Stimulated activated naive CD8-positive, alpha-beta T cell treated with anti-CD3 and anti-CD28 coated beads, Interleukin-15, Interleukin-2, amounts not matched to agents 100 ng/mL and 50 ng/mL, for 24 hours (primary cell): Measurements from ENCODE around the gene PHRF1.

Experiments
- H3K27ac Mint-ChIP-seq: one replicate; pipeline ENCODE4 v1.8.0; 2021; ENCODE audit warnings: mild to moderate bottlenecking, mixed read lengths
- H3K27me3 Mint-ChIP-seq: one replicate; pipeline ENCODE4 v1.8.0; 2021; ENCODE audit warnings: mixed read lengths
- H3K36me3 Mint-ChIP-seq: one replicate; pipeline ENCODE4 v1.8.0; 2021; ENCODE audit warnings: low read depth, mixed read lengths
- H3K4me1 Mint-ChIP-seq: one replicate; pipeline ENCODE4 v1.8.0; 2021; ENCODE audit warnings: low read depth, mixed read lengths
- H3K4me3 Mint-ChIP-seq: one replicate; pipeline ENCODE4 v1.8.0; 2021; ENCODE audit warnings: mild to moderate bottlenecking, mixed read lengths
- H3K9me3 Mint-ChIP-seq: one replicate; pipeline ENCODE4 v1.8.0; 2021; ENCODE audit warnings: mixed read lengths

Gene PHRF1

DNA sequence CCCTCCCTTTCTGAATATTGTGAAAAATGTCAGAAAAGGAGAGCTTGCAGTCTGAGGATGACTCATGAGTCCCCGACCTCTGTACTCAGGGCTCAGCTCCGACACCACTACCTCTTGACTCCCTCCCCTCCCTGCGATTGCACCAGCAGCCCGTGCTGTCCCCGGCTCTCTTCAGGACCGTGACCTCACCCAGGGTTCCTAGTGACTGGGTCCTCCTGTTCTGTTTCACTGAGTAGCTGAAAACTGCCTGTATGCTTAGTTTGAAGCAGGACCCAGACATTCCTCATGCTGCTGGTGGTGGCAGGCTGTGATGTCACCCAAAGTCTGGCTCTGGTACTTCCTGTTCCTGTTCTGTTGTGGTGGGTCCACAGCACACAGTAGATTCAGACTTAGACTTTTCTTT lies 11.7 kb downstream of the PHRF1 start:
- H3K9me3 Mint-ChIP-seq, result no peaks in the 10 kb centered on the region
- H3K27ac Mint-ChIP-seq, result peak overlapping the region; percentile 96
- peaks cover 70% of the 10 kb centered on the region for H3K36me3 Mint-ChIP-seq
- H3K4me3 Mint-ChIP-seq, result peak overlapping the region; percentile 72
- peaks cover 23% of the 10 kb centered on the region for H3K4me1 Mint-ChIP-seq
- no peaks in the 10 kb centered on the region for H3K27me3 Mint-ChIP-seq

DNA sequence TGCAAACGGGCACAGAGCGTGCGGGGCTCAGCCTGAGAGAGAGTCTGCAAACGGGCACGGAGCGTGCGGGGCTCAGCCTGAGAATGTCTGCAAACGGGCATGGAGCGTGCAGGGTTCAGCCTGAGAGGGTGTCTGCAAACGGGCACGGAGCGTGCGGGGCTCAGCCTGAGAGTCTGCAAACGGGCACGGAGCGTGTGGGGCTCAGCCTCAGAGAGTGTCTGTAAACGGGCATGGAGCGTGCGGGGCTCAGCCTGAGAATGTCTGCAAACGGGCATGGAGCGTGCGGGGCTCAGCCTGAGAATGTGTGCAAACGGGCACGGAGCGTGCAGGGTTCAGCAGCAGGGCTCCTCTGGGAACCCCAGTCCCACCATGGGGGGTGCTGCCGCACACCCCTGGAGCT lies 13.5 kb downstream of the PHRF1 start:
- H3K4me3 Mint-ChIP-seq, result no peak overlapping the region
- H3K9me3 Mint-ChIP-seq, result no peaks in the 10 kb centered on the region
- no peak overlapping the region for H3K27ac Mint-ChIP-seq
- peaks cover 73% of the 10 kb centered on the region for H3K36me3 Mint-ChIP-seq
- no peaks in the 10 kb centered on the region for H3K27me3 Mint-ChIP-seq
- H3K4me1 Mint-ChIP-seq, result peaks cover 23% of the 10 kb centered on the region

GRCh38 chr11:590997-591396 lies 14.7 kb downstream of the PHRF1 start:
- H3K9me3 Mint-ChIP-seq, result no peaks in the 10 kb centered on the region
- no peaks in the 10 kb centered on the region for H3K27me3 Mint-ChIP-seq
- H3K27ac Mint-ChIP-seq, result no peak overlapping the region
- peaks cover 23% of the 10 kb centered on the region for H3K4me1 Mint-ChIP-seq
- H3K4me3 Mint-ChIP-seq, result no peak overlapping the region
- H3K36me3 Mint-ChIP-seq, result peaks cover 82% of the 10 kb centered on the region

GRCh38 chr11:592501-592900 lies 16.2 kb downstream of the PHRF1 start:
- Mint-ChIP-seq H3K4me3 (no peak overlapping the region), H3K9me3 (no peaks in the 10 kb centered on the region), H3K27me3 (no peaks in the 10 kb centered on the region), H3K4me1 (peaks cover 15% of the 10 kb centered on the region), H3K36me3 (peaks cover 85% of the 10 kb centered on the region), H3K27ac (peak overlapping the region; percentile 55)

DNA sequence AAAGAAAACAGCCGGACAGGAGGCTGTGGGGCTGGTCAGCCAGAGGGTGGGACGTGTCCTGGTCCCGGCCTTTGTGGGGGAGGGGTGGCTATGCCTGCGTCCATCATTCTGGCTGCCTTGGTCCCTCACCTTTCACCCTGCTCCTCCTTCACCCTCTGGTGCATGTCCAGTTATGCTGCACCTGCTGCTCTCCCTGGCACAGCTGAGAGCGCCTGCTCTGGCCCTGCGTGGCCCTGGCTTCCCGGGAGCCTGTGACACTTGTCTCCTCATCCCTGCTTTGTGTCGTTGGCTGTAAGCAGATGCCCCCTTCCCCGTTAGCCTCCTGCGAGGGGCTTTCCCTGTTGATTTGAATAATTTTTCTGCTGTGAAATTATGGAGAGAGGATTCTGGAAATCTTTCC lies 16.6 kb downstream of the PHRF1 start:
- Mint-ChIP-seq H3K27me3 (no peaks in the 10 kb centered on the region), H3K4me3 (no peak overlapping the region), H3K9me3 (no peaks in the 10 kb centered on the region), H3K27ac (no peak overlapping the region), H3K4me1 (peaks cover 11% of the 10 kb centered on the region), H3K36me3 (peaks cover 81% of the 10 kb centered on the region)

DNA sequence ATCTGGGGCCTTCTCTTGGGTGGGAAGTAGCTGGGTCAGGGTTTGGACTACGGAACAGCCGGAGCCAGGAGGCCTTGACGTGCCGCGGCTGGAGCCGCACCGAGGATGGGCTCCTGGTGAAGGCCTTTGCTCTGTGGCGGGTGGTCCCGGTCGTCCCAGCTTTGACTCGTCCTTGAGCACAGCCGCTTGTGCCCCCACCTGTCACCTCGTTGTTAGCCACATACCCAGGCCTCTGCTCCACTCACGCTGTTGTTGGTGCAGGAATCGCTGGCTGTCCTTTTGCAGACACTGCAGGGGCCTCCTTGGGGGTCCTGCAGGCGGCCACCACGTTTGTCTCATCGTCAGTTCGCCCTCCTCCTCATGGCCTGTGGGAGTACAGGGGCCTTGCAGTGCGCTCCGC lies 17.1 kb downstream of the PHRF1 start:
- Mint-ChIP-seq H3K4me3 (no peak overlapping the region), H3K27ac (no peak overlapping the region), H3K4me1 (peaks cover 6% of the 10 kb centered on the region), H3K27me3 (no peaks in the 10 kb centered on the region), H3K9me3 (no peaks in the 10 kb centered on the region), H3K36me3 (peaks cover 77% of the 10 kb centered on the region)

DNA sequence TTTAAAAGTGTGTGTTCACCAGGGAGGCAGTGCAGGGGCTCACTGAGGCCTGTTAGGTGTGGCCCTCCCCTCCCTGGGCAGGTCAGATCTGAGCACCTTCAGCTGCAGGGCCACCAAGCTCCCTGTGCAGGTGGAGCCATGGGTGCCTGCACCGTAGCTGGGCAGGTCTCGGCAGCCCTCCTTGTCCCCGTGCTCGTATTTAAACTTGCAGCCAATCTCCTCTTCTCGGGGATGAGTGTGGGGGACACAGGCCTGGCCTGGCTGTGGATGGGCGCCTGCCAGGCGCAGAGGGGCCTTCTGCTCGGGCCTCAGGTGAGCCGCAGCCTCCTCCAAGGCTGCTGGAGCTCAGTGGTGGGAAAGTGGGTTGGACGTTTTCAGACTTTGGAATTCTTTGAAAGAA lies 19.1 kb downstream of the PHRF1 start:
- H3K4me3 Mint-ChIP-seq, result no peak overlapping the region
- H3K27me3 Mint-ChIP-seq, result no peaks in the 10 kb centered on the region
- peaks cover 6% of the 10 kb centered on the region for H3K4me1 Mint-ChIP-seq
- H3K27ac Mint-ChIP-seq, result no peak overlapping the region
- no peaks in the 10 kb centered on the region for H3K9me3 Mint-ChIP-seq
- H3K36me3 Mint-ChIP-seq, result peaks cover 63% of the 10 kb centered on the region

DNA sequence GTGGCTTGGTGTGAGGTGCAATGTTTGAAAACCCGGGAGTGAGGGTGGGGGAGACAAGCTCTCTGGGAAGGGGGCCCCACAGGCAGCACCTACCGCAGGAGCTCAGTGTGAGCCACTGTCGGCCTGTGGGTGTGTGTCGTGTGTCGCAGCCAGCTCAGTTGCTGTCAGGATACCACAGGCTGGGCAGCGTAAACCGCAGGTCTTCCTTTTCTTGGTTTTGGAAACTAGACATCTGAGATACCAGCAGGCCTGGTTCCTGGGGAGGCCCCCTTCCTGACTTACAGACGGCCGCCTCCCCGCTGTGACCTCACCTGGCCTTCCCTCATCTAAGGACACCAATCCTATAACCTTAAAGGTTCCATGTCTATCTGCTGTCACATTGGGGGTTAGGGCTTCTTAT lies 20.1 kb downstream of the PHRF1 start:
- peaks cover 56% of the 10 kb centered on the region for H3K36me3 Mint-ChIP-seq

DNA sequence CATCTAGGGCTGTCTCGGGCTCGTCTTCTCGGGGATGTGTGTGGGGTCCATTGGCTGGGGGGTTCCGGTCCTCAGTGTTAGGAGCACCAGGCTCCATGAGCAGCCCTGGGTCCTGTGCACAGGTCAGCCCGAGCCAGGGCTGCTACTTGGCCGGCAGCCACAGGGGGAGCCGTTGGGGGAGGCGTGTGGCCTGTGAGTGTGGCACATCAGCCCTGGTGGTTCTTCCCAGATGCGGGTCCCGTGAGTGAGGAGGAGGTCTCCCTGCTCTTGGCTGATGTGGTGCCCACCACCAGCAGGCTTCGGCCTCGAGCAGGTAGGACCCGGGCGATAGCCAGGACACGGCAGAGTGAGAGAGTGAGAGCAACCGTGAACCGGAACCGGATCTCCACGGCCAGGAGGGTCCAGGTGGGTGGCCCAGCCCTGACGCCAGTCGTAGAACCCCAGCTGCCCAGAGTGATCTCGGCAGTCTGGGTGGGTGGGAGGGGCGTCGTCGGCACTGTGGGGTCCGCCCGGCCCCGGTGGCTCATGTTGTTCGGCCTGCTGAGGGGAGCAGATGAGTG lies 21.0 kb downstream of the PHRF1 start:
- peaks cover 57% of the 10 kb centered on the region for H3K36me3 Mint-ChIP-seq
- no peak overlapping the region for H3K27ac Mint-ChIP-seq

More for the DNA sequence above, 20.1 kb downstream of the PHRF1 start:
- Mint-ChIP-seq H3K27me3 (no peaks in the 10 kb centered on the region), H3K9me3 (no peaks in the 10 kb centered on the region), H3K4me3 (no peak overlapping the region), H3K4me1 (peaks cover 6% of the 10 kb centered on the region), H3K27ac (peak overlapping the region; percentile 21)

DNA sequence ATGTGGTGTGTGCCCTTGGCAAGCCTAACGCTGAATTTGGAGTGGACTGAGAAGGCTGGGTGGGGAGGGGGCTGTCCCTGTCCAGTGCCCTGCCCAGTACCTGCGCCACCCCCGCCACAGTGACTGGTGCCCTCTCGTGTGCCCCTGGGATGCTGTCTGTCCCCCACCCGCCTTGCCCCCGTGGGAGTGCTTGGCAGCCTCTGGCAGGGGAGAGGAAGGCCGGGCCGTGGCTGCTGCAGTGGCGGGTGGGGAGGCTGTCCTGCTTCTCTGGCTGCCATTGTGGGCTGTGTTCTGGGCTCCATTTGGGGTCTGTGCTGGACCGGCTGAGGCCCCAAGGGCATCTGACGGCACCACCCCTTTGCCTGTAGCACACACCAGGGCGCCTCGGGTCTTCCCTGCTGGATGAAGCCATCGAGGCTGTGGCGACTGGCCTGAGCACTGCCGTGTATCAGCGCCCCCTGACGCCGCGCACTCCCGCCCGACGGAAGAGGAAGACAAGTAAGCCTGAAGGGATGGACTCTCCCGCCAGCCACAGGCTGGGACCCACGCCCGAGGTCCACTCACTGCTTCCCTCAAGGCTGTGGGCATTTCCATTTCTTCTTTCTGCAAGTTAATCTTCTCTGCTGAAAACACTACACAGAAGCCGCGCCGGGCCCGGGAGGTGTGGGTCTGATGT lies 21.9 kb downstream of the PHRF1 start:
- no peak overlapping the region for H3K4me3 Mint-ChIP-seq
- H3K27ac Mint-ChIP-seq, result no peak overlapping the region

More for the DNA sequence above, 21.0 kb downstream of the PHRF1 start:
- Mint-ChIP-seq H3K4me3 (no peak overlapping the region), H3K4me1 (peaks cover 6% of the 10 kb centered on the region), H3K27me3 (no peaks in the 10 kb centered on the region), H3K9me3 (no peaks in the 10 kb centered on the region)

GRCh38 chr11:601573-602245 lies 25.4 kb downstream of the PHRF1 start:
- H3K36me3 Mint-ChIP-seq, result peaks cover 45% of the 10 kb centered on the region
- H3K4me3 Mint-ChIP-seq, result no peak overlapping the region
- H3K27ac Mint-ChIP-seq, result no peak overlapping the region
- H3K27me3 Mint-ChIP-seq, result no peaks in the 10 kb centered on the region
- H3K9me3 Mint-ChIP-seq, result no peaks in the 10 kb centered on the region
- H3K4me1 Mint-ChIP-seq, result peaks cover 3% of the 10 kb centered on the region

More for the DNA sequence above, 21.9 kb downstream of the PHRF1 start:
- peaks cover 50% of the 10 kb centered on the region for H3K36me3 Mint-ChIP-seq
- no peaks in the 10 kb centered on the region for H3K27me3 Mint-ChIP-seq
- no peaks in the 10 kb centered on the region for H3K9me3 Mint-ChIP-seq
- peaks cover 6% of the 10 kb centered on the region for H3K4me1 Mint-ChIP-seq

GRCh38 chr11:603154-603553 lies 26.9 kb downstream of the PHRF1 start:
- no peaks in the 10 kb centered on the region for H3K9me3 Mint-ChIP-seq
- peaks cover 49% of the 10 kb centered on the region for H3K36me3 Mint-ChIP-seq
- H3K27ac Mint-ChIP-seq, result no peak overlapping the region
- peaks cover 5% of the 10 kb centered on the region for H3K4me1 Mint-ChIP-seq
- H3K4me3 Mint-ChIP-seq, result no peak overlapping the region
- no peaks in the 10 kb centered on the region for H3K27me3 Mint-ChIP-seq

DNA sequence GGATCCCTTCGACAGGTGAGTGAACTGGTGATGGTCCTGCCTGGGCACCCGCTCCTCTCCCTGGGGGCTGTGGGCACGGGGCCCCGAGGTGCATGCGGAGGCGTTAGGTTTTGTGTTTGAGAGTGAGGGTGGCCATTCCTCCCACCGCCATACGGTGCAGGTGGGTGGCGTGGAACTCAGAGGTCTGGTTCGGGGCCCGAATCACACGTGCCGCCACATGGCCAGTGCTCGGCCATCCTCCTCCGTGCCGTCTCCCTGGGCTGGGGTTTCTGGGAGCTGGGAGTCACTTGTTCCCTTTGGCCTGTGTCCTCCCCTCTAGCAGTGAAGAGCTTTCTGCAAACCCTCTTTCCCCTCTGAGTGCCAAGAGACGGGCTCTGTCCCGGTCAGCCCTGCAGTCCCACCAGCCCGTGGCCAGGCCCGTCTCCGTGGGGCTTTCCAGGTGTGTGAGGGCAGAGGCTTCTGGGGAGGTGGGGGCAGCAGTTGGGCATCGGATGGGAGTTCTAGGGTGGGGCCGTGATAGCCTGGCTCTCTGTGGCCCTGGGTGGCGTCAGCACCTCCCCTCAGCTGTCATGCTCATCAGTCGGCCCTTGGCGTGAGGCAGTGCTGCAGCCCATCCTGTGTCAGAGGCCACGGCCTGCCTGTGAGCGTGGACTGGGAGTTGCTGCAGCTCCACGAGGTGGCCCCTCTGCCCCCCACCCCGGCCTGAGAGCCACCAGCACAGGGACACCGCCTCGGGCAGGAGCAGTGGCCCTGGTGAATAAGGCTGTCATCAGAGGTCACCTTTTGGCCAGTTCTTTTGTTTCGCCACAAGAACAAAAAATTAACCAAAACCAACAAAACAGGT lies 29.2 kb downstream of the PHRF1 start:
- Mint-ChIP-seq H3K27ac (no peak overlapping the region), H3K27me3 (no peaks in the 10 kb centered on the region), H3K36me3 (peaks cover 49% of the 10 kb centered on the region), H3K9me3 (no peaks in the 10 kb centered on the region), H3K4me1 (peaks cover 5% of the 10 kb centered on the region), H3K4me3 (no peak overlapping the region)

GRCh38 chr11:606245-606644 lies 30.0 kb downstream of the PHRF1 start:
- H3K36me3 Mint-ChIP-seq, result peaks cover 55% of the 10 kb centered on the region
- H3K27me3 Mint-ChIP-seq, result no peaks in the 10 kb centered on the region
- no peaks in the 10 kb centered on the region for H3K9me3 Mint-ChIP-seq
- H3K27ac Mint-ChIP-seq, result no peak overlapping the region
- peaks cover 5% of the 10 kb centered on the region for H3K4me1 Mint-ChIP-seq
- no peak overlapping the region for H3K4me3 Mint-ChIP-seq
